Midbrain (tissue), 1 donor: ENCODE data around the gene PSME4.
A peak's percentile ranks its signal among the peaks of the same experiment; 100 is the strongest.
"Not testable (repeated sequence)": the region's sequence is repeated elsewhere in the genome, so short reads cannot be mapped to it uniquely, and the experiment has no call there.

Source experiments
- DNase-seq: peaks from one replicate; lab custom pipeline; 2025; lab: John Stamatoyannopoulos, UW

The PSME4 gene

DNA sequence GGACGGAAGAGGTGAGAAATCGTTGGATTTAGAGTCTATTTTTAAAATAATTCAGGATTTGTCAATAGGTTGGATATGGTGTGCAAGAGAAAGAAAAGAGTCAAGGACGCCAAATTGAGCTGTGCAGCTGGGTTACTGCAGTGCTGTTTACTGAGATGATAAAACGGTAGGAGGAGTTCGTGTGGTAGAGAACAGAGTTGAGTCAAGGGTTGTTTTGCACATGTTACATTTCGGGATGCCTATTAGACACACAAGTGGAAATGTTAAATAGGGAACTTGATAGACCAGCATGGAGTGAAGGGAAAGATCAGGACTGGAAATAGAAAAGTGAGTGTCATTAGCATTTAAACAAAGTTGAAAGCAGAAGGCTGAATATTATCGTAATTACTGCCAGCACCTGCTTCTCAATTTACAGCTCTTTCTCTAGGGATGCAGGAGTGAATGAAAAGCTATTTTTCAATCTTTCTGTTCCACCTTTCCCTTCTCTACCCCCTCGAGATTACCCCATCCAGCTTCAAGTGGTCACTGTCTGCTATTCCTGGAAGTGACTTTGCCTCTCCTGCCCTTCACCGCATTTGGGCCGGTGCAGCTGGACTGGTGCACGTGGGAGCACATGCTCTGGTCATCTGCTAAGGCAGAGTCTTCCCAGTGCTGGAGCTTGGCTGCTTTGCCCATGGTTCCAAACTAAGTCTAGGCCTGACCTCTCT is 141.4 kb downstream of the PSME4 start:
- DNase-seq, result no peak

GRCh38 chr2:53828331-53828730 is 142.5 kb downstream of the PSME4 start:
- DNase-seq, result no peak

DNA sequence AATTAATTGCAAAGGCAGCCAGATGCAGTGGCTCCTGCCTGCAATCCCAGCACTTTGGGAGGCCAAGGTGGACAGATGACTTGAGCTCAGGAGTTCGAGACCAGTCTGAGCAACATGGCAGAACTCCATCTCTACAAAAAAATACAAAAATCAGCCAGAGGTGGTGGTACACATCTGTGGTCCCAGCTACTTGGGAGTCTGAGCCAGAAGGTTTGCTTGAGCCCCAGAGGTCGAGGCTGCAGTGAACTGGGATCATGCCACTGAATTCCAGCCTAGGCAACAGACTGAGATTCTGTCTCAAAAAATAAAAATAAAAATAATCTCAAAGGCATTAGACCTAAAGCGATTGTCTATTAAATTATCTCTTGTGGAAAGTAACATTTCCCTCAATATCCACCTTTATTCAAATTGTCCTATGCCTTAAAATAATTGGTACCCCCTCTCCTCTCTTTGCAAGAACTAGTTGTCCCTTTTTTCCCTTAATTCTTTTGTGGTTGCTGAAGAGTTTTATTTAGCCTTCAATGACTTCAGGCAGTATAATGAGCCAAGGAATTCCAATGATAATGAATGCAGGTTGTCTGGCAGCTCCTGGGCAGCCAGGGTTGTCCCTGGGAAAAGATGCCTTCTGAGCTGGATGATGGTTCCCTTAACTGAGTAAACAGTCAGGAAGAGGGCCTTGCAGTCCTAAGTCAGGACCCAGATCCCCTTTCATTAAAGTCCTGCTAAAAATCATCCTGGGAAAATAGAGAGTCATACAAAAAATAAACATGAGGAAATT is 143.2 kb downstream of the PSME4 start:
- DNase-seq, result peak; percentile 57

GRCh38 chr2:53826587-53827397 is 144.0 kb downstream of the PSME4 start:
- peak; percentile 84 for DNase-seq

DNA sequence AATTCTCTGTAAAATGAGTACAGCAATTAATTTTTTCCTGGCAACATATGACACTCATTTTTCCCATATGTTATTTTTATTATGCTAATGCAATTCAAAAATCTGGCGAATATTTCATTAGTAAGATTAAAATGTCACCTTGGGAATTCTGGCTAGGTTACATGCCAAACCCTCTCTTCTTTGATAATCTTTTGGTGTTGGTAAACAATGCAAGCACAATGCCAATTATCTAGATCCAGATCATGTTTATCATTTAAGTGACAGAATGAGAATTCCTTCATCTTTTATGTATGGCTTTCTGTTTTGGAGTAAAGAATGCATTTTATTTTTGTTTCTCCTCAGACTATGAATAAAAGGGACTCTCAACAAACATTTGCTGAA is 144.8 kb downstream of the PSME4 start:
- DNase-seq, result no peak

DNA sequence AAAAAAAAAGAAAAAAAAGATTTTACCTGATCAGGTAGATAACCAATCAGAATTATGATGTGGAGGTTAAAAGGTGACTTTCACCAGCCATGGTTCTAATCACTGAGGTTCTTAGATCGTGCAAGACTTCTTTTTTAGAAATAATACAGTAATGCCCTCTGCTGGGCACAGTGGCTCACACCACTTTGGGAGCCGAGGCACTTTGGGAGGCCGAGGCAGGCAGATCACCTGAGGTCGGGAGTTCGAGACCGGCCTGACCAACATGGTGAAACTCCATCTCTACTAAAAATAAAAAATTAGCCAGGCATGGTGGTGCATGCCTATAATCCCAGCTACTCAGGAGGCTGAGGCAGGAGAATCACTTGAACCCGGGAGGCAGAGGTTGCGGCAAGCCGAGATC is 147.2 kb downstream of the PSME4 start:
- not testable (repeated sequence) for DNase-seq

GRCh38 chr2:53821810-53822209 is 149.0 kb downstream of the PSME4 start:
- no peak for DNase-seq

- DNase-seq, result no peak
These were observed 150.1 kb downstream of the PSME4 start for GRCh38 chr2:53820711-53821110.

- no peak for DNase-seq
These were observed 150.7 kb downstream of the PSME4 start for GRCh38 chr2:53820048-53820447.

GRCh38 chr2:53819634-53820033 is 151.2 kb downstream of the PSME4 start:
- no peak for DNase-seq

- DNase-seq, result no peak
These were observed 151.8 kb downstream of the PSME4 start for GRCh38 chr2:53818854-53819435.
